Activated naive CD4-positive, alpha-beta T cell treated with anti-CD3 and anti-CD28 coated beads for 36 hours (primary cell): ENCODE results near the gene EXOC6B. TPM values are rescaled to one million over a fixed set of nuclear protein-coding genes. Genes with fewer than 3 reads are reported as not detected.

ENCODE experiments used
- CTCF ChIA-PET: fragments of 350-600 bp; sonication (Branson Sonifier 250); formaldehyde crosslinking; loops from one replicate; lab custom pipeline; 2021; ENCODE audit warnings: antibody characterized with exemption; lab: Charles Lee
- DNase-seq: peaks from one replicate; pipeline ENCODE4 v3.0.0-alpha.2; 2020
- H3K27ac Mint-ChIP-seq: one replicate; pipeline ENCODE4 v1.8.0; 2021; ENCODE audit warnings: mild to moderate bottlenecking, mixed read lengths
- H3K27me3 Mint-ChIP-seq: one replicate; pipeline ENCODE4 v1.8.0; 2021; ENCODE audit warnings: low read depth, mixed read lengths
- H3K36me3 Mint-ChIP-seq: one replicate; pipeline ENCODE4 v1.8.0; 2021; ENCODE audit warnings: low read depth, mixed read lengths
- H3K4me1 Mint-ChIP-seq: one replicate; pipeline ENCODE4 v1.8.0; 2021; ENCODE audit warnings: low read depth, mixed read lengths
- H3K4me3 Mint-ChIP-seq: one replicate; pipeline ENCODE4 v1.8.0; 2021; ENCODE audit warnings: mild to moderate bottlenecking, moderate library complexity, mixed read lengths
- H3K9me3 Mint-ChIP-seq: one replicate; pipeline ENCODE4 v1.8.0; 2021; ENCODE audit warnings: mixed read lengths
- intact Hi-C: fragments of 100-400 bp; cut with micrococcal nuclease; formaldehyde crosslinking; loops from one replicate; pipeline ENCODE4 v1.15.1; 2023
- total RNA-seq, 2 experiments: library from RNA; stranded (reverse); gene quantifications; one replicate each; pipeline ENCODE4 v1.2.3, GENCODE V29; 2021

The EXOC6B gene
- total RNA-seq, 2 experiments from 2014 or later: 6.1 to 7.5 TPM

DNA sequence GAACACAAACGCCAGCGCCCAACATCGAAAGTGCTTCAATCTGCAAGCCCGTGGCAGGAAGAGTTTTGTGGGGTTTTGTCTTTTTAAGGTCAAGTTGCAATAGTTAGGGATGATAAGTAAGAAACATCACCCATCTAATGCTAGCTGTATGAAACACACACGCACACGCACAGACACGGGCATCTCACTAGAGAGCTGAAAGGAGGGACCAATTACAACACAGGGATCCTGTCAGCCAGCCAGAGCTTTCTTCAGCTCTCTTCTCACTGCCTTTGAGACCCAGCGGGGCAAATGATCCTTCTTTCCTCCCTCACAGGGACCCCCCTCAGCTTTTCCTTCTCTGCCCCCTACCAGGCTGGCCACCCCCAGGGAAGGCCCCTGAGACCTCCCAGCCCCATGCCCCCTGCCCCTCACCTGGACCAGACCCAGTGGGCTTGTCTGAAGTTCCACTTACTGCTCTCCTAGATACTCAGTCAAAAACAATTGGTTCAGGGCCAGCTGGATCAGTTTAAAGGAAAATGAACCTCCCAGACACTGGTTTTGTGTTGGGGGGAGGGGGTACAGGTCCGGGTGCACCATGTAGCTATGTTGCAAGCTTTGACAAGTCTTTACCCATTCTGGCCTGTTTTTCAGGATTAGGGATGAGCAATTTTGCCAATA lies 696.0 kb downstream of the EXOC6B start:
- no peaks in the 10 kb centered on the region for H3K36me3 Mint-ChIP-seq
- no peaks in the 10 kb centered on the region for H3K27me3 Mint-ChIP-seq
- no peak for DNase-seq
- no peaks in the 10 kb centered on the region for H3K4me1 Mint-ChIP-seq
- no peaks in the 10 kb centered on the region for H3K9me3 Mint-ChIP-seq
- intact Hi-C loops: no loop called here
- no peak overlapping the region for H3K27ac Mint-ChIP-seq
- H3K4me3 Mint-ChIP-seq: no peak overlapping the region
- CTCF ChIA-PET: interaction anchor here (0.6 kb wide), 1 partner anchor 503 kb away, joined by 3 read pairs; no protein-coding TSS in a partner anchor

- Mint-ChIP-seq H3K9me3 (no peaks in the 10 kb centered on the region), H3K36me3 (no peaks in the 10 kb centered on the region), H3K27me3 (peaks cover 5% of the 10 kb centered on the region), H3K4me1 (no peaks in the 10 kb centered on the region), H3K27ac (no peak overlapping the region), H3K4me3 (no peak overlapping the region)
- intact Hi-C loops: no loop called here
- CTCF ChIA-PET: no interaction called here
- DNase-seq: no peak
Observed at GRCh38 chr2:72128843-72129227, 697.0 kb downstream of the EXOC6B start.

GRCh38 chr2:72128059-72128842 lies 697.6 kb downstream of the EXOC6B start:
- CTCF ChIA-PET: no interaction called here
- Mint-ChIP-seq H3K27ac (no peak overlapping the region), H3K4me1 (no peaks in the 10 kb centered on the region), H3K4me3 (no peak overlapping the region), H3K27me3 (peaks cover 7% of the 10 kb centered on the region), H3K36me3 (no peaks in the 10 kb centered on the region), H3K9me3 (no peaks in the 10 kb centered on the region)
- intact Hi-C loops: no loop called here
- no peak for DNase-seq

- CTCF ChIA-PET: no interaction called here
- no peak for DNase-seq
Observed at GRCh38 chr2:72127401-72128058, 698.3 kb downstream of the EXOC6B start.

GRCh38 chr2:72126186-72127100 lies 699.4 kb downstream of the EXOC6B start:
- Mint-ChIP-seq H3K27me3 (peaks cover 15% of the 10 kb centered on the region), H3K27ac (no peak overlapping the region), H3K9me3 (peaks cover 6% of the 10 kb centered on the region), H3K4me1 (no peaks in the 10 kb centered on the region), H3K36me3 (no peaks in the 10 kb centered on the region), H3K4me3 (no peak overlapping the region)
- CTCF ChIA-PET: no interaction called here
- intact Hi-C loops: no loop called here
- no peak for DNase-seq

More at GRCh38 chr2:72127401-72128058, 698.3 kb downstream of the EXOC6B start:
- H3K9me3 Mint-ChIP-seq: peaks cover 3% of the 10 kb centered on the region
- no peak overlapping the region for H3K4me3 Mint-ChIP-seq
- no peak overlapping the region for H3K27ac Mint-ChIP-seq
- no peaks in the 10 kb centered on the region for H3K36me3 Mint-ChIP-seq
- peaks cover 10% of the 10 kb centered on the region for H3K27me3 Mint-ChIP-seq
- no peaks in the 10 kb centered on the region for H3K4me1 Mint-ChIP-seq
- intact Hi-C loops: no loop called here

Other genes with a start within 250 kb of the EXOC6B start
- 1 to 10 TPM; 8.4 to 8.7 TPM for gene SPR, start 61.4 kb upstream of the EXOC6B start, total RNA-seq
- not detected for gene EMX1, start 91.5 kb upstream of the EXOC6B start, total RNA-seq
- gene SFXN5, start 245.7 kb upstream of the EXOC6B start, total RNA-seq: 1 to 10 TPM; 5.3 to 6.8 TPM